Astrocyte of the spinal cord (primary cell): ENCODE data around the gene EHMT1.

Experiments used
- DNase-seq: peaks from one replicate; pipeline ENCODE4 v3.0.0; 2011; ENCODE audit warnings: low read depth, low spot score
- H3K4me3 ChIP-seq: 2 replicates; pipeline ENCODE4 v1.5.1; 2011; ENCODE audit warnings: low read depth, mild to moderate bottlenecking, low read length, moderate library complexity
- CTCF ChIP-seq: IDR thresholded peaks from 2 replicates; pipeline ENCODE4 v1.5.1; 2012; ENCODE audit warnings: low read depth, mild to moderate bottlenecking, low read length, inconsistent platforms
- in situ Hi-C: cut with HindIII; loops from 2 replicates; pipeline ENCODE4 v1.10.0; 2017; ENCODE audit warnings: low sequenced_read_pairs

The EHMT1 gene

GRCh38 chr9:137744632-137745183, 125.9 kb downstream of the EHMT1 start:
- in situ Hi-C loops = no loop called here
- no peak for TF ChIP-seq CTCF
- H3K4me3 ChIP-seq = no peak overlapping the region
- no peak for DNase-seq

- no peak for TF ChIP-seq CTCF
- in situ Hi-C loops = no loop called here
- DNase-seq = peak; percentile 62
- H3K4me3 ChIP-seq = no peak overlapping the region
Observed at GRCh38 chr9:137745541-137745991, 126.8 kb downstream of the EHMT1 start.

GRCh38 chr9:137748311-137748710, 129.5 kb downstream of the EHMT1 start:
- in situ Hi-C loops = no loop called here
- TF ChIP-seq CTCF = no peak
- H3K4me3 ChIP-seq = no peak overlapping the region
- no peak for DNase-seq

- in situ Hi-C loops = no loop called here
- no peak for DNase-seq
- no peak overlapping the region for H3K4me3 ChIP-seq
- no peak for TF ChIP-seq CTCF
Observed at GRCh38 chr9:137748741-137749140, 129.9 kb downstream of the EHMT1 start.

- H3K4me3 ChIP-seq = no peak overlapping the region
- no peak for DNase-seq
- in situ Hi-C loops = no loop called here
- TF ChIP-seq CTCF = no peak
Observed at GRCh38 chr9:137749511-137749910, 130.7 kb downstream of the EHMT1 start.

GRCh38 chr9:137750007-137750406, 131.2 kb downstream of the EHMT1 start:
- no peak for DNase-seq
- no peak for TF ChIP-seq CTCF
- no peak overlapping the region for H3K4me3 ChIP-seq
- in situ Hi-C loops = no loop called here

GRCh38 chr9:137750566-137750965, 131.8 kb downstream of the EHMT1 start:
- no peak for DNase-seq
- no peak for TF ChIP-seq CTCF
- in situ Hi-C loops = no loop called here
- no peak overlapping the region for H3K4me3 ChIP-seq
